Measurements from ENCODE around the gene SHROOM3.
"Not testable (repeated sequence)": the region's sequence is repeated elsewhere in the genome, so short reads cannot be mapped to it uniquely, and the experiment has no call there.

SHROOM3 gene

GRCh38 chr4:76600447-76600846, 165.4 kb downstream of the SHROOM3 start:
- no peak for DNase-seq

GRCh38 chr4:76601791-76602190, 166.8 kb downstream of the SHROOM3 start:
- no peak for DNase-seq

- no peak for DNase-seq
Measured at GRCh38 chr4:76605099-76605563, 170.1 kb downstream of the SHROOM3 start.

- DNase-seq, result no peak
Measured at GRCh38 chr4:76606645-76607265, 171.7 kb downstream of the SHROOM3 start.

GRCh38 chr4:76607266-76607799, 172.3 kb downstream of the SHROOM3 start:
- DNase-seq, result no peak

GRCh38 chr4:76607846-76608245, 172.8 kb downstream of the SHROOM3 start:
- DNase-seq, result no peak

- DNase-seq, result not testable (repeated sequence)
Measured at GRCh38 chr4:76608549-76608948, 173.5 kb downstream of the SHROOM3 start.

GRCh38 chr4:76610751-76611547, 175.9 kb downstream of the SHROOM3 start:
- no peak for DNase-seq

GRCh38 chr4:76611616-76612207, 176.7 kb downstream of the SHROOM3 start:
- DNase-seq, result no peak

GRCh38 chr4:76614589-76614988, 179.6 kb downstream of the SHROOM3 start:
- no peak for DNase-seq

GRCh38 chr4:76615999-76616398, 181.0 kb downstream of the SHROOM3 start:
- no peak for DNase-seq

- DNase-seq, result no peak
Measured at GRCh38 chr4:76616526-76616925, 181.5 kb downstream of the SHROOM3 start.

- no peak for DNase-seq
Measured at GRCh38 chr4:76620723-76621468, 185.9 kb downstream of the SHROOM3 start.

GRCh38 chr4:76622126-76622525, 187.1 kb downstream of the SHROOM3 start:
- no peak for DNase-seq

GRCh38 chr4:76622717-76623116, 187.7 kb downstream of the SHROOM3 start:
- no peak for DNase-seq

GRCh38 chr4:76623217-76624045, 188.4 kb downstream of the SHROOM3 start:
- no peak for DNase-seq

- DNase-seq, result no peak
Measured at GRCh38 chr4:76624241-76624681, 189.2 kb downstream of the SHROOM3 start.

- DNase-seq, result no peak
Measured at GRCh38 chr4:76624931-76625715, 190.1 kb downstream of the SHROOM3 start.

GRCh38 chr4:76626686-76627465, 191.8 kb downstream of the SHROOM3 start:
- no peak for DNase-seq

- no peak for DNase-seq
Measured at GRCh38 chr4:76628251-76628650, 193.2 kb downstream of the SHROOM3 start.

Data from activated T-cell treated with anti-CD3 and anti-CD28 coated beads, Interleukin-2, amount 50 U/mL, for 1 hour (primary cell).